Stimulated activated CD8-positive, alpha-beta memory T cell treated with anti-CD3 and anti-CD28 coated beads, Interleukin-15, amount 100 ng/mL, for 48 hours (primary cell): ENCODE measurements around the gene MTTP.
"Not testable (repeated sequence)": the region's sequence is repeated elsewhere in the genome, so short reads cannot be mapped to it uniquely, and the experiment has no call there.

Source experiments
- DNase-seq, 2 donors: peaks; one replicate each; pipeline ENCODE4 v3.0.0-alpha.2; 2020; ENCODE audit warnings: low read depth in 2 of 2

The MTTP gene

GRCh38 chr4:99574530-99575324 is at the start of gene MTTP:
Gene MTTP (plus strand): TSS chr4:99574824. CDS start chr4:99574910, 86 bp downstream.
- DNase-seq = no peak

- no peak for DNase-seq
Observed at GRCh38 chr4:99529228-99529627, 45.4 kb upstream of the MTTP start.

- DNase-seq = no peak
Observed at GRCh38 chr4:99529956-99530355, 44.7 kb upstream of the MTTP start.

GRCh38 chr4:99534699-99535098 is 39.9 kb upstream of the MTTP start:
- DNase-seq = not testable (repeated sequence)

- no peak for DNase-seq
Observed at GRCh38 chr4:99536271-99536670, 38.4 kb upstream of the MTTP start.

GRCh38 chr4:99536848-99537247 is 37.8 kb upstream of the MTTP start:
- DNase-seq = no peak

GRCh38 chr4:99537674-99538073 is 37.0 kb upstream of the MTTP start:
- DNase-seq = no peak

GRCh38 chr4:99540277-99540939 is 34.2 kb upstream of the MTTP start:
- no peak for DNase-seq

GRCh38 chr4:99552872-99553271 is 21.8 kb upstream of the MTTP start:
- DNase-seq = no peak

- peak; percentile 94 to 95 for DNase-seq
Observed at GRCh38 chr4:99563310-99564186, 11.1 kb upstream of the MTTP start, which contains the start of gene TRMT10A. Gene TRMT10A (minus strand): TSS chr4:99564039. CDS start chr4:99559338, 4,701 bp downstream.

GRCh38 chr4:99564921-99565320 is 9.7 kb upstream of the MTTP start:
- DNase-seq = no peak

GRCh38 chr4:99571883-99572282 is 2.7 kb upstream of the MTTP start:
- no peak for DNase-seq

- DNase-seq = no peak
Observed at GRCh38 chr4:99572527-99573240, 1.9 kb upstream of the MTTP start.

GRCh38 chr4:99573735-99574368 is 772 bp upstream of the MTTP start:
- no peak for DNase-seq

GRCh38 chr4:99578714-99579113 is 4.1 kb downstream of the MTTP start:
- DNase-seq = no peak

- DNase-seq = no peak
Observed at GRCh38 chr4:99585516-99585915, 10.9 kb downstream of the MTTP start.

- no peak for DNase-seq
Observed at GRCh38 chr4:99586322-99586721, 11.7 kb downstream of the MTTP start.

- DNase-seq = no peak
Observed at GRCh38 chr4:99586797-99587196, 12.2 kb downstream of the MTTP start.

GRCh38 chr4:99587309-99587708 is 12.7 kb downstream of the MTTP start:
- DNase-seq = no peak

- DNase-seq = no peak
Observed at GRCh38 chr4:99587803-99588202, 13.2 kb downstream of the MTTP start.

GRCh38 chr4:99591757-99592156 is 17.1 kb downstream of the MTTP start:
- no peak for DNase-seq
